ENCODE results near the gene TXNL4A.

- TF ChIP-seq CTCF (IDR thresholded peaks at IDR 0.05; ENCODE audit: low read depth, low read length, poor library complexity, severe bottlenecking) (no peak), EZH2phosphoT487 (IDR thresholded peaks at IDR 0.05; ENCODE audit: borderline replicate concordance, low read length) (no peak)
Observed at GRCh38 chr18:79947881-79948610, 40.3 kb downstream of the TXNL4A start.
